Chondrocyte (in vitro differentiated cells): Measurements from ENCODE around the gene NDOR1. TPM values are rescaled to one million over a fixed set of nuclear protein-coding genes. Genes with fewer than 3 reads are reported as not detected.

Source experiments
- DNase-seq: peaks from one replicate; pipeline ENCODE4 v3.0.0; 2021; ENCODE audit warnings: mixed read lengths, low spot score
- H3K27ac Mint-ChIP-seq: one replicate; pipeline ENCODE4 v1.8.0; 2021; ENCODE audit warnings: mild to moderate bottlenecking, moderate library complexity, mixed read lengths; ENCODE audit not compliant: unreplicated experiment
- H3K27me3 Mint-ChIP-seq: 2 replicates; pipeline ENCODE4 v1.8.0; 2021; ENCODE audit warnings: low read depth, mixed read lengths
- H3K36me3 Mint-ChIP-seq: 2 replicates; pipeline ENCODE4 v1.8.0; 2021; ENCODE audit warnings: low read depth, mixed read lengths
- H3K4me1 Mint-ChIP-seq: 2 replicates; pipeline ENCODE4 v1.8.0; 2021; ENCODE audit warnings: low read depth, mild to moderate bottlenecking, mixed read lengths
- H3K4me3 Mint-ChIP-seq: one replicate; pipeline ENCODE4 v1.8.0; 2021; ENCODE audit warnings: mild to moderate bottlenecking, moderate library complexity, mixed read lengths; ENCODE audit not compliant: unreplicated experiment
- H3K9me3 Mint-ChIP-seq: 2 replicates; pipeline ENCODE4 v1.8.0; 2021; ENCODE audit warnings: low read depth, mixed read lengths
- total RNA-seq: library from RNA; stranded (reverse); gene quantifications from 3 replicates; pipeline ENCODE4 v1.2.1, GENCODE V29; 2021
- TF ChIP-seq, protein P1 (sequence below): fragments of 200-600 bp; sonication (generic); IDR thresholded peaks from 2 replicates; pipeline ENCODE4 v1.5.0; 2021; ENCODE audit warnings: antibody characterized with exemption, mild to moderate bottlenecking, moderate library complexity

The NDOR1 gene
- total RNA-seq, 1 donor from 2014 or later: 10.8 TPM

DNA sequence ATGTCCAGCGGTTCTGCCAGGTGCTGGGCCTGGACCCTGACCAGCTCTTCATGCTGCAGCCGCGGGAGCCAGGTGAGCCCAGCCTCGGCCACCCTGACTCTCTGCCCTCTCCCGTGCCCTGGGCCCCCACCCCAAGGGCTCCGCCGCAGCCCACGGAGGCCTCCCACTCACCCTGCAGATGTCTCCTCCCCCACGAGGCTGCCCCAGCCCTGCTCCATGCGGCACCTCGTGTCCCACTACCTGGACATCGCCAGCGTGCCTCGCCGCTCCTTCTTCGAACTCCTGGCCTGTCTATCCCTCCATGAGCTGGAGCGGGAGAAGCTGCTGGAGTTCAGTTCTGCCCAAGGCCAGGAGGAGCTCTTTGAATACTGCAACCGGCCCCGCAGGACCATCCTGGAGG, 9.1 kb downstream of the NDOR1 start:
- Mint-ChIP-seq H3K27ac (no peak overlapping the region), H3K27me3 (no peaks in the 10 kb centered on the region), H3K36me3 (peaks cover 2% of the 10 kb centered on the region)

DNA sequence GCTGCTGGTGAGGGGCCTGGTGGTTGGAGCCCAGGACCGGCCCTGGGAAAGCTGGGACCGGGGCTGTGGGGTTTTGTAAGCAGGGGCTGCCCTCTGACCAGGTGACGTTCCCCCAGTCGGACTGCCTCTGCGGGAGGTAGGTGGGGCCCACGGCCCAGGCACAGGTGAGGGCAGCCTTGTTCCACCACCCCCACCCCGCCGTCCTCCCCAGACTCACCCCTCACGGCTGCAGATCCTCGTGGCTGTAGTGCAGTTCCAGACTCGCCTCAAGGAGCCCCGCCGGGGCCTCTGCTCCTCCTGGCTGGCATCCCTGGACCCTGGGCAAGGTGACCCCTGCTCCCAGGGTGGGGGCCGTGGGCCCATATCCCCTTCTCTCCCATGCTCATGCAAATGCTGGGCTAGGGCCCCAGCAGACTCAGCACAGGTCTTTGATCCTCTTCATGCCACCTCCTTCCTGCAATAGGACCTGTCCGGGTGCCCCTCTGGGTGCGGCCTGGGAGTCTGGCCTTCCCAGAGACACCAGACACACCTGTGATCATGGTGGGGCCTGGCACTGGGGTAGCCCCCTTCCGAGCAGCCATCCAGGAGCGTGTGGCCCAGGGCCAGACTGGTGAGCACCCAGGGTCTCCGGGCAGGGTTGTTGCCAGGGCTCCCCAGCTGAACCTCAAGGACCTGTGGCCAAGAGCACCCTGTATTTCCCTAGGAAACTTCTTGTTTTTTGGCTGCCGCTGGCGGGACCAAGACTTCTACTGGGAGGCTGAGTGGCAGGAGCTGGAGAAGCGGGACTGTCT, 9.9 kb downstream of the NDOR1 start:
- no peak overlapping the region for H3K27ac Mint-ChIP-seq
- no peaks in the 10 kb centered on the region for H3K9me3 Mint-ChIP-seq
- no peaks in the 10 kb centered on the region for H3K27me3 Mint-ChIP-seq
- peaks cover 7% of the 10 kb centered on the region for H3K4me1 Mint-ChIP-seq
- H3K36me3 Mint-ChIP-seq: peaks cover 2% of the 10 kb centered on the region
- TF ChIP-seq, protein P1, sequence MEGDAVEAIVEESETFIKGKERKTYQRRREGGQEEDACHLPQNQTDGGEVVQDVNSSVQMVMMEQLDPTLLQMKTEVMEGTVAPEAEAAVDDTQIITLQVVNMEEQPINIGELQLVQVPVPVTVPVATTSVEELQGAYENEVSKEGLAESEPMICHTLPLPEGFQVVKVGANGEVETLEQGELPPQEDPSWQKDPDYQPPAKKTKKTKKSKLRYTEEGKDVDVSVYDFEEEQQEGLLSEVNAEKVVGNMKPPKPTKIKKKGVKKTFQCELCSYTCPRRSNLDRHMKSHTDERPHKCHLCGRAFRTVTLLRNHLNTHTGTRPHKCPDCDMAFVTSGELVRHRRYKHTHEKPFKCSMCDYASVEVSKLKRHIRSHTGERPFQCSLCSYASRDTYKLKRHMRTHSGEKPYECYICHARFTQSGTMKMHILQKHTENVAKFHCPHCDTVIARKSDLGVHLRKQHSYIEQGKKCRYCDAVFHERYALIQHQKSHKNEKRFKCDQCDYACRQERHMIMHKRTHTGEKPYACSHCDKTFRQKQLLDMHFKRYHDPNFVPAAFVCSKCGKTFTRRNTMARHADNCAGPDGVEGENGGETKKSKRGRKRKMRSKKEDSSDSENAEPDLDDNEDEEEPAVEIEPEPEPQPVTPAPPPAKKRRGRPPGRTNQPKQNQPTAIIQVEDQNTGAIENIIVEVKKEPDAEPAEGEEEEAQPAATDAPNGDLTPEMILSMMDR: no peak
- no peak overlapping the region for H3K4me3 Mint-ChIP-seq
- DNase-seq: no peak

More for the DNA sequence above, 9.1 kb downstream of the NDOR1 start:
- Mint-ChIP-seq H3K9me3 (no peaks in the 10 kb centered on the region), H3K4me1 (peaks cover 7% of the 10 kb centered on the region), H3K4me3 (no peak overlapping the region)
- no peak for DNase-seq
- TF ChIP-seq, protein P1: no peak

DNA sequence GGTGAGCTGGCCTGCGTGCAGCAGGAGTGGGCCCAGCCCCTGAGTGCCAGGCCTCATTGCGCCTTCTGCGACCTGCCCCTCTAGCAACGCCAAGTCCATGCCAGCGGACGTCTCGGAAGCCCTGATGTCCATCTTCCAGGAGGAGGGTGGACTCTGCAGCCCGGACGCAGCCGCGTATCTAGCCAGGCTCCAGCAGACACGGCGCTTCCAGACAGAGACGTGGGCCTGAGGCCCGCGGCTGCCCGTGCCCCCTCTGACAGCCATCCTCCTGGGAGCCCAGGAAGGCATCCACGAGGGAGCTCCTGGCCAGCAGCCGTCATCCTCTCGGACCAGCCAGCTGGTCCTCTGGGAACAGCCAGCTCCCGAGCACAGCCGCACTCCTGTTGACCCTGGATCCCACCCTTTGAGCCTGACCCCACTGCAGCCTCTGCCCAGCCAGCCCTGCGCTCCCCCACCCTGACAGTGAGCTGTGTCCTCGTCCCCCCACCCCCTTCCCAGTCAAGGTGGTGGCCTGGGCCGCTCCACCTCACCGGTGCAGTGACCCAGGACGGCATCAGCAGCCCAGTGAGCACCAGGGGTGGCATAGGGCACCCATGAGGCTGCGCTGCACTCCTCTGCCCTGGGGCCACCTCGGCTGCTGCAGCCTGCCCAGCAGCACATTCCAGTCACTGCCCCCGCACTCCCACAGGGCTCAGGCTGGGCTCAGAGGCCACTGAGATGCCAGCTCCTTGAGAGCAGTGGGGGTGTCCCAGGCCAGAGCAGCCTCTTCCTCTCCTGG, 10.9 kb downstream of the NDOR1 start:
- Mint-ChIP-seq H3K27me3 (no peaks in the 10 kb centered on the region), H3K36me3 (peaks cover 2% of the 10 kb centered on the region), H3K27ac (no peak overlapping the region), H3K4me3 (no peak overlapping the region), H3K9me3 (no peaks in the 10 kb centered on the region), H3K4me1 (peaks cover 7% of the 10 kb centered on the region)
- TF ChIP-seq, protein P1: no peak
- no peak for DNase-seq

DNA sequence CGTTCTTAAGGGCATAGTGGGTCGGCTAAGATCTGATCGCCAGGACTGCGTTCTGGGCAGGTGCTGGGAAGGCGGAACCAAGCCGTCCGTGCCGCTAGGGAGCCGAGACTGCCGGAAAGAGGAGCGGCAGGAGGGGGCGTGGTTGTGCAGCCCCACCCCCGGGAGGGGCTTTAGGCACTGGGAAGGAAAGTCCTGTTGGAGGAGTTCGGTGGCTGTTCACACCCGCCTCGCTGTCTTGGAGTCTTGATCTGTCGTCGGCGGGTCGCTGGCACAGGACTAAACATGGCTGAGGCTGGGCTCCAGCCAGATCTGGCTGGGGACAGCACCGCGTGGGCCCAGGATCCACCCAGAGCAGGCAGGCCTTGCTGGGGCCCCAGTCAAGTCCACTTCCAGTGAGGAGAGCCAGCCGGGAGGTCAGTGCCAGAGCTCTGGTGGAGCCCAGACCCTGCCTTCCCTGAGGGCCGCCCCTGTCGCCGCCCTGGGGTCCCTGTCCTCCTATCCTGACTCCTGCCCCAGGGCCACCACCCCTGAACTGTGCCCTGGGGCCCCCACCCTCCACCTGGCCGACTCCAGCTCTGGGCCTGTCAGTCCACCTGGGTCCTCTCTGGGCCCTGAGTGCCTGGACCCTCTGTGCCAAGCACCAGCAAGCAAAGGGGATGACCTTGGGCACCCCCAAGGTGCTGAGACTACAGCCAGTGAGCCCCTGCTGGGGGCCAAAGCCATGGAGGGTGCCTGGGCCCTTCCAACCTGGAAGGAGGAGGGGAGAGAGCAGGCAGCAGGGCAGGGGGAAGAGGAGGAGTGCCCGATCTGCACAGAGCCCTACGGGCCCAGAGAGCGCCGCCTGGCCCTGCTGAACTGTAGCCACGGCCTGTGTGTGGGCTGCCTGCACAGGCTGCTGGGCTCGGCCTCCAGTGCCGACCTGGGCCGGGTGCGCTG, 12.0 kb downstream of the NDOR1 start:
- TF ChIP-seq, protein P1: no peak
- Mint-ChIP-seq H3K4me1 (peaks cover 7% of the 10 kb centered on the region), H3K36me3 (peaks cover 2% of the 10 kb centered on the region), H3K4me3 (no peak overlapping the region), H3K9me3 (no peaks in the 10 kb centered on the region), H3K27ac (no peak overlapping the region), H3K27me3 (no peaks in the 10 kb centered on the region)
- no peak for DNase-seq
